ENCODE data around the gene QKI. TPM values are rescaled to one million over a fixed set of nuclear protein-coding genes. Genes with fewer than 3 reads are reported as not detected.

QKI gene
- polyA plus RNA-seq, 1 donor (not counting 4 experiments of a cell fraction or from before 2014, with no cell fraction given), result 53.3 TPM

DNA sequence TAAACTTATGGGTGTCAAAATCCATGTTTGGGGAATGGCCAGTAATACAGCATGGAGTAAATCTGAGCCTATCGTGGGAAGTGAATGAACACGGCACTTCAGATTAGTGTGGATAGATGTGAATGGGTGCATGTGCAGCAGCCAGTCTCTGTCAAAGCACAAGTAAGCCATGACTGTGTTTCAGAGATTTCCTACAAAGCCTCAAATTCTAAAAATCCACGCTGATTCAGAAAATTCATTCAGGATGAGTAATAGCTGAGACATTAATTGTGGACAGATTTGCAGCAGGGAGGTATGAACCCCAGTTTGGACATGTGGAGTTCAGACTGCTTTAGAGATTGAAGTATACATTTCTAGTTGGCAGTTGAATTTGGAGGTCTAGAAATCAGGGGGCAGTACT lies 115.1 kb downstream of the QKI start:
- H2AFZ ChIP-seq (ENCODE audit: control insufficient read depth, low read length), result no peak overlapping the region
- H3K4me3 ChIP-seq (ENCODE audit: control insufficient read depth in 2 of 3, extremely low read depth in 1 of 3, insufficient read depth in 2 of 3, low read depth in 1 of 3, low read length in 3 of 3), result peak overlapping the region in 1 of 3 experiments; percentile 49
- peaks cover 90% of the 10 kb centered on the region for H3K79me2 ChIP-seq (ENCODE audit: control insufficient read depth, insufficient read depth, low read length)
- no peaks in the 10 kb centered on the region for H3K9me3 ChIP-seq (ENCODE audit: control insufficient read depth, low read depth, low read length)
- H3K4me1 ChIP-seq (ENCODE audit: control insufficient read depth, extremely low read depth, insufficient read depth, low read length), result peaks cover 46% of the 10 kb centered on the region
- peak overlapping the region; percentile 74 for H3K4me2 ChIP-seq (ENCODE audit: control insufficient read depth, extremely low read depth, insufficient read depth, low read depth, low read length)
- TF ChIP-seq, protein P1, sequence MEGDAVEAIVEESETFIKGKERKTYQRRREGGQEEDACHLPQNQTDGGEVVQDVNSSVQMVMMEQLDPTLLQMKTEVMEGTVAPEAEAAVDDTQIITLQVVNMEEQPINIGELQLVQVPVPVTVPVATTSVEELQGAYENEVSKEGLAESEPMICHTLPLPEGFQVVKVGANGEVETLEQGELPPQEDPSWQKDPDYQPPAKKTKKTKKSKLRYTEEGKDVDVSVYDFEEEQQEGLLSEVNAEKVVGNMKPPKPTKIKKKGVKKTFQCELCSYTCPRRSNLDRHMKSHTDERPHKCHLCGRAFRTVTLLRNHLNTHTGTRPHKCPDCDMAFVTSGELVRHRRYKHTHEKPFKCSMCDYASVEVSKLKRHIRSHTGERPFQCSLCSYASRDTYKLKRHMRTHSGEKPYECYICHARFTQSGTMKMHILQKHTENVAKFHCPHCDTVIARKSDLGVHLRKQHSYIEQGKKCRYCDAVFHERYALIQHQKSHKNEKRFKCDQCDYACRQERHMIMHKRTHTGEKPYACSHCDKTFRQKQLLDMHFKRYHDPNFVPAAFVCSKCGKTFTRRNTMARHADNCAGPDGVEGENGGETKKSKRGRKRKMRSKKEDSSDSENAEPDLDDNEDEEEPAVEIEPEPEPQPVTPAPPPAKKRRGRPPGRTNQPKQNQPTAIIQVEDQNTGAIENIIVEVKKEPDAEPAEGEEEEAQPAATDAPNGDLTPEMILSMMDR (optimal IDR thresholded peaks at IDR 0.05 in 1 of 3, IDR thresholded peaks at IDR 0.05 in 1 of 3, conservative IDR thresholded peaks at IDR 0.05 in 1 of 3; ENCODE audit: extremely low read depth in 1 of 3, insufficient read depth in 2 of 3, low read length in 3 of 3), result no peak
- TF ChIP-seq EZH2 (IDR thresholded peaks at IDR 0.05; ENCODE audit: low read length), result no peak
- no peaks in the 10 kb centered on the region for H3K36me3 ChIP-seq (ENCODE audit: control insufficient read depth in 2 of 2, extremely low read depth in 1 of 2, insufficient read depth in 2 of 2, low read length in 2 of 2)
- peak overlapping the region; percentile 27 for H3K27ac ChIP-seq (ENCODE audit: control insufficient read depth, insufficient read depth, low read length)
- H3K9ac ChIP-seq (ENCODE audit: control insufficient read depth, extremely low read depth, insufficient read depth, low read length), result no peak overlapping the region
- dilution Hi-C loops (cut with MboI; ENCODE audit: extremely low pct_ligation_motif_present, low sequenced_read_pairs), result no loop called here
- DNase-seq (ENCODE audit: low read depth, low spot score) (peak; percentile 26), FAIRE-seq (peak; percentile 95)
- H3K9me1 ChIP-seq (ENCODE audit: control insufficient read depth, extremely low read depth, insufficient read depth, low read length), result peaks cover 5% of the 10 kb centered on the region
- no peaks in the 10 kb centered on the region for H3K27me3 ChIP-seq (ENCODE audit: control insufficient read depth, extremely low read depth, insufficient read depth, low read length)
- peaks cover 6% of the 10 kb centered on the region for H4K20me1 ChIP-seq (ENCODE audit: control insufficient read depth, extremely low read depth, insufficient read depth, low read length)

DNA sequence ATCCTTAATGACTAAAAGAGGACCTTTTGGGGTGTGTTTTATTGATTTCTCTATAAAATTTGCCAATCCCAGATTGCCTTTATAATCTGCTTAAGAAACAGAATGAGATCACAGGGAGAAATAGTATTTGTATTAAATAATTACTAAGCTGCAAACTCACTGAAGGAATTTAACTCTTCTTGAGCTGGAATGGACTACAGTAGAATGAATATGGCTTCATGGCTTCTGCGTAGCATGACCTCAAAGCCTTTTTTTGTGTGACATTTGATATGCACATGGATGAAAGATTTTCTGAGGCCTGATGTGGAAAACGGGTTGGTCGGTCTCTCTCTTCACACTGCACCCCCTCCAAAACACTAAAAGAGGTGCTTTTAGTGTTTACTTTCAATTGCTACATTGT lies 115.9 kb downstream of the QKI start:
- TF ChIP-seq, protein P1 (optimal IDR thresholded peaks at IDR 0.05 in 1 of 3, IDR thresholded peaks at IDR 0.05 in 1 of 3, conservative IDR thresholded peaks at IDR 0.05 in 1 of 3; ENCODE audit: extremely low read depth in 1 of 3, insufficient read depth in 2 of 3, low read length in 3 of 3), result no peak
- no peak for TF ChIP-seq EZH2 (IDR thresholded peaks at IDR 0.05; ENCODE audit: low read length)
- dilution Hi-C loops (cut with MboI; ENCODE audit: extremely low pct_ligation_motif_present, low sequenced_read_pairs), result no loop called here

More for the DNA sequence above, 115.9 kb downstream of the QKI start:
- Histone ChIP-seq H4K20me1 (ENCODE audit: control insufficient read depth, extremely low read depth, insufficient read depth, low read length) (peaks cover 6% of the 10 kb centered on the region), H3K4me3 (ENCODE audit: control insufficient read depth in 2 of 3, extremely low read depth in 1 of 3, insufficient read depth in 2 of 3, low read depth in 1 of 3, low read length in 3 of 3) (no peak overlapping the region), H3K27ac (ENCODE audit: control insufficient read depth, insufficient read depth, low read length) (no peak overlapping the region), H3K79me2 (ENCODE audit: control insufficient read depth, insufficient read depth, low read length) (peaks cover 89% of the 10 kb centered on the region), H3K36me3 (ENCODE audit: control insufficient read depth in 2 of 2, extremely low read depth in 1 of 2, insufficient read depth in 2 of 2, low read length in 2 of 2) (no peaks in the 10 kb centered on the region), H3K9ac (ENCODE audit: control insufficient read depth, extremely low read depth, insufficient read depth, low read length) (no peak overlapping the region), H3K4me2 (ENCODE audit: control insufficient read depth, extremely low read depth, insufficient read depth, low read depth, low read length) (peak overlapping the region; percentile 36), H3K9me3 (ENCODE audit: control insufficient read depth, low read depth, low read length) (no peaks in the 10 kb centered on the region), H2AFZ (ENCODE audit: control insufficient read depth, low read length) (no peak overlapping the region), H3K27me3 (ENCODE audit: control insufficient read depth, extremely low read depth, insufficient read depth, low read length) (no peaks in the 10 kb centered on the region), H3K4me1 (ENCODE audit: control insufficient read depth, extremely low read depth, insufficient read depth, low read length) (peaks cover 46% of the 10 kb centered on the region), H3K9me1 (ENCODE audit: control insufficient read depth, extremely low read depth, insufficient read depth, low read length) (peaks cover 5% of the 10 kb centered on the region)
- FAIRE-seq (no peak), DNase-seq (ENCODE audit: low read depth, low spot score) (no peak)

Data from keratinocyte (primary cell).